Vagina (tissue), 2 donors: Measurements from ENCODE around the gene DVL1. TPM values are rescaled to one million over a fixed set of nuclear protein-coding genes. Genes with fewer than 3 reads are reported as not detected.

Experiments
- DNase-seq, 2 donors: peaks; one replicate each; pipeline ENCODE4 v3.0.0-alpha.2; 2017; ENCODE audit errors: extremely low spot score in 2 of 2
- H3K27ac ChIP-seq: fragments of 200-600 bp; sonication (generic); one replicate; pipeline ENCODE4 v1.5.1; 2019
- H3K27me3 ChIP-seq: fragments of 200-600 bp; sonication (generic); one replicate; pipeline ENCODE4 v1.5.1; 2019
- H3K36me3 ChIP-seq, 2 donors: fragments of 200-600 bp; sonication (generic); one replicate each; pipeline ENCODE4 v1.5.1; 2017 to 2019
- H3K4me1 ChIP-seq: fragments of 200-600 bp; sonication (generic); one replicate; pipeline ENCODE4 v1.5.1; 2019
- H3K4me3 ChIP-seq, 2 donors: fragments of 200-600 bp; sonication (generic); 1 replicate in 1 of 2; 2 replicates in 1 of 2; pipeline ENCODE4 v1.5.1; 2016 to 2019
- H3K9me3 ChIP-seq: fragments of 200-600 bp; sonication (generic); one replicate; pipeline ENCODE4 v1.5.1; 2019
- POLR2A ChIP-seq, 2 donors: fragments of 450-650 bp; IDR thresholded peaks; one replicate each; pipeline ENCODE4 v1.6.1; 2017; ENCODE audit warnings: antibody characterized with exemption in 2 of 2, mild to moderate bottlenecking in 2 of 2, moderate library complexity in 2 of 2
- POLR2AphosphoS5 ChIP-seq, 2 donors: sonication (generic); formaldehyde crosslinking; IDR thresholded peaks; one replicate each; pipeline ENCODE4 v1.9.0; 2017; ENCODE audit warnings: antibody characterized with exemption in 2 of 2, mild to moderate bottlenecking in 2 of 2, low read depth in 1 of 2; ENCODE audit not compliant: insufficient read depth in 1 of 2
- intact Hi-C: fragments of 100-400 bp; cut with DNase I; formaldehyde crosslinking; loops from one replicate; pipeline ENCODE4 v1.15.1; 2023
- total RNA-seq: library from RNA; depleted of rRNA; stranded (reverse); fragments of >200 nt; gene quantifications from one replicate; pipeline ENCODE4 v1.2.3, GENCODE V29; 2016
- TF ChIP-seq, protein P1 (sequence below), 3 experiments: fragments of 450-650 bp in 2 of 3; fragments of 200-600 bp in 1 of 3; sonication (generic) in 1 of 3; IDR thresholded peaks; one replicate each; pipeline ENCODE4 v1.5.1; 2017 to 2019; ENCODE audit warnings: antibody characterized with exemption in 3 of 3, mild to moderate bottlenecking in 2 of 3, moderate library complexity in 2 of 3

DVL1 gene
- total RNA-seq, 1 donor from 2014 or later, result 72.4 TPM

DNA sequence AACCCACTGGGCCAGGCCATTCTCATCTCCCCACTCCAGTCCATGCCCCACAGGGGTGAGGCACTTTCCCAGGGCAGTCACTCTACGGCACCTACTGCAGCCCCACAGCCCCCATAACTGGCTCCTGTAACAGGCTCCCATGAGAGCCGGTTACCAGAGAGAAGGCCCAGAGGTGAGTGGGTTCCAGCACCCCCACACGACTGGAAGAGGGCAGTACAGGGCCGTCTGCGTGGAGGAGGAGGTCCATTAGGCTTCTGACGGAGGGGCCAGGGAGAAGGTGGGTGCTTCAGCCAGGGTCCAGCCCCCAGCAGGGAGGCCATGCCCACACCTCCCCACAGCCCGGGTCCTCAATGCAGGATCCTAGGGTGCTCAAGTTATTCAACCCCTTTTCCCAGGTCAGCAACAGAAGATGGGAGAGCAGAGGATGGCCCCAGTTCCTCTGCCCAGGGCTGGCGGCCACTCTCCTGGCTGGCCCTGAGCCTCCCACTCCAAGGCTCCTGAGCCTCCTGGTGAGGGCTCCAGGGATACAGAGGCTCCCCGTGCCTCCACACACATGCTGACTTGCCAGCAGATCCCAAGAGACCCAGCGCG lies 43.1 kb downstream of the DVL1 start:
- H3K9me3 ChIP-seq, result no peaks in the 10 kb centered on the region
- H3K27ac ChIP-seq, result peak overlapping the region; percentile 91
- TF ChIP-seq, protein P1, sequence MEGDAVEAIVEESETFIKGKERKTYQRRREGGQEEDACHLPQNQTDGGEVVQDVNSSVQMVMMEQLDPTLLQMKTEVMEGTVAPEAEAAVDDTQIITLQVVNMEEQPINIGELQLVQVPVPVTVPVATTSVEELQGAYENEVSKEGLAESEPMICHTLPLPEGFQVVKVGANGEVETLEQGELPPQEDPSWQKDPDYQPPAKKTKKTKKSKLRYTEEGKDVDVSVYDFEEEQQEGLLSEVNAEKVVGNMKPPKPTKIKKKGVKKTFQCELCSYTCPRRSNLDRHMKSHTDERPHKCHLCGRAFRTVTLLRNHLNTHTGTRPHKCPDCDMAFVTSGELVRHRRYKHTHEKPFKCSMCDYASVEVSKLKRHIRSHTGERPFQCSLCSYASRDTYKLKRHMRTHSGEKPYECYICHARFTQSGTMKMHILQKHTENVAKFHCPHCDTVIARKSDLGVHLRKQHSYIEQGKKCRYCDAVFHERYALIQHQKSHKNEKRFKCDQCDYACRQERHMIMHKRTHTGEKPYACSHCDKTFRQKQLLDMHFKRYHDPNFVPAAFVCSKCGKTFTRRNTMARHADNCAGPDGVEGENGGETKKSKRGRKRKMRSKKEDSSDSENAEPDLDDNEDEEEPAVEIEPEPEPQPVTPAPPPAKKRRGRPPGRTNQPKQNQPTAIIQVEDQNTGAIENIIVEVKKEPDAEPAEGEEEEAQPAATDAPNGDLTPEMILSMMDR (IDR thresholded peaks at IDR 0.05), result no peak
- DNase-seq, result no peak
- intact Hi-C loops, result loop anchor here (5.0 kb wide), 1 partner anchor 41 kb away; the partner anchor contains the start of gene DVL1
- peaks cover 0 to 2% of the 10 kb centered on the region in 2 donors for H3K36me3 ChIP-seq
- no peaks in the 10 kb centered on the region for H3K27me3 ChIP-seq
- peaks cover 77% of the 10 kb centered on the region for H3K4me1 ChIP-seq
- peak overlapping the region; percentile 95 to 97 for H3K4me3 ChIP-seq

DNA sequence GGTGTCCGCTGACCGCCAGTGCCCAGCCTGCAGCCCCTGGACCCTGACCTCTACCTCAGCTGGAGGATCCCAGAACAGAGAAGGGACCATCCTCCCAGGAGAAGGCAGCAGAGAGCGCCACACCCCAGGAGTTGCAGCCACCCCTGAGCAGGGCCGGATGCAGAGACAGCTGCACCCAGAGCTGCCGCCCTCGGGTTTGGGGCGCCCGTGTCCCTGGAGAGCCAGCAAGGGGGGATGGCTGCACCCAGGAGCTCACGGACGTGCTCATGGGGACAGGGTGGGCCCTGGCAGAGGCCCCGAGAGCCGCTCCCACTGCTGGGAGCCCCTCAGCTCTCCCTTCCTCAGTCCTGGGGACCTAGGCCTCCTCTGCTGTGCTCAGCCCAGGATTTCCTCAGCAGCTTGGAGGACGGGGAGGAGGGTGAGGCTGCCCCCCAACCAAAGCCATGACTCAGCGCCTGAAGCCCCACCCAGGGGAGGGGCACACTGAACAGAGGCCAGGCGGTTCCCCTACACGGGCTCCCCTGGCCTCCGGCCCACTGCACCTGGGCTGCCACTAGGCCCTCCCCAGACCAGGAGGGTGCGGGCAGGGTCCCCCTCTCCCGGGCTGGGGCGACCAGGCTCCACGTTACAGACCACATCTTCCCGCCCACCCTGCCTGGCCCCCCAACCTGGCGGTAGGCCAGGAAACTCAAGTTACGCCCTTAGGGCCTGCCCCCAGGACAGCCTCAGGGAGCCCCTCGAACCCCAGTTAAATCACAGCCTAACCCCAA lies 43.7 kb downstream of the DVL1 start:
- Histone ChIP-seq H3K4me3 (peak overlapping the region; percentile 95 to 97), H3K4me1 (peaks cover 77% of the 10 kb centered on the region), H3K27me3 (no peaks in the 10 kb centered on the region), H3K27ac (peak overlapping the region; percentile 91), H3K36me3 (no peaks in the 10 kb centered on the region), H3K9me3 (no peaks in the 10 kb centered on the region)
- no peak for DNase-seq
- intact Hi-C loops, result loop anchor here (5.0 kb wide), 1 partner anchor 42 kb away; the partner anchor contains the start of gene DVL1
- TF ChIP-seq POLR2AphosphoS5 (IDR thresholded peaks at IDR 0.05; ENCODE audit: insufficient read depth in 1 of 2, low read depth in 1 of 2) (peak; percentile 45 to 51), POLR2A (IDR thresholded peaks at IDR 0.05) (peak in 1 of 2 donors; percentile 30)
- TF ChIP-seq, protein P1 (IDR thresholded peaks at IDR 0.05), result no peak

DNA sequence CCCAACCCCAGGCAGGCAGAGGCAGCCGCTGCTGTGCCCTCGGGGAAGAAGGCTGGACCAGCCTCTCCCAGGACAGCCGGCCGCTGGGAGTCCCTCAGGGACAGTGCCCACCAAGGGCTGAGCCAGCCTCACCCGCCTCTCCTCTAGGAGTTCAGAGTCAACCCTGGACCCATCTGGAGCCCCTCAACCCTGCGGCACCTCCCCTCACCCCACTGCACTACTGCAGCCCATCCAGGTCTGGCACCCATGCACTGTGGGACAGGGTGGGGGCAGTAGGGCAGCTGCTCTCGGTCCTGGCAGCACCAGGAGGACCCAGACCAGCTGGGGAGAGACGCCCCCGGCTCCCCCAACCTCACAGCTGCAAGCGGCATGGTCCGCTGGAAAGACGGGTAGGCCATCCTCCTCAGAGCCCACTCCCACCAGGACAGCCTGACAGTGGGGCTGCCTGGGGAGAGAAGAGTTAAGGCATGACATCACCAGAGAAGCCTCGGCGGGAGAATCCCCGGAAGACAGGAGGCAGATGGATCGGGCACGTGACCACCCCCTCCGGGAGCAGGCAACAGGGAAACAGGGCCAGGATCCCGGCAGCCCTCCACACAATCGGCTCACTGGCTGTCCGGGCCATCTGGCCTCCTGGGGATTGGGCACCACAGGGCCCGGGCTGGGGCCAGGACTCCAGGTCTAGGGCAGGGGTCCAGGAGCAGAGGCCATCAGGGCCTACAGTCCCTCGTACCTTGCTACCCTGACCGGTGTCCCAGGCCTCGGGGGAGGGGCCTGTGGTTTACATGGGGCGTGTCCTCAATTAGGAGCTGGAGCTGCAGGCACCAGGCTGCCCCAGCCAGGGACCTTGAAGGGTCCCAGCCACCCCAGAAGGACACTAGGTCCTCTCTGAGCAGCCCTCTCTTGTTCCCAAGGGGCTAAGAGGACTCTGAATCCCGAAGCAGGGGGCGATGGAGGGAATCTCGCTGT lies 44.6 kb downstream of the DVL1 start:
- intact Hi-C loops, result loop anchor here (5.0 kb wide), 1 partner anchor 43 kb away; the partner anchor contains the start of gene DVL1
- Histone ChIP-seq H3K4me1 (peaks cover 68% of the 10 kb centered on the region), H3K9me3 (no peaks in the 10 kb centered on the region), H3K36me3 (no peaks in the 10 kb centered on the region), H3K27me3 (no peaks in the 10 kb centered on the region), H3K27ac (peak overlapping the region; percentile 91), H3K4me3 (peak overlapping the region; percentile 95 to 97)
- TF ChIP-seq, protein P1 (IDR thresholded peaks at IDR 0.05), result no peak
- TF ChIP-seq POLR2A (IDR thresholded peaks at IDR 0.05), result no peak
- peak; percentile 86 to 87 for TF ChIP-seq POLR2AphosphoS5 (IDR thresholded peaks at IDR 0.05; ENCODE audit: insufficient read depth in 1 of 2, low read depth in 1 of 2)
- DNase-seq, result no peak

DNA sequence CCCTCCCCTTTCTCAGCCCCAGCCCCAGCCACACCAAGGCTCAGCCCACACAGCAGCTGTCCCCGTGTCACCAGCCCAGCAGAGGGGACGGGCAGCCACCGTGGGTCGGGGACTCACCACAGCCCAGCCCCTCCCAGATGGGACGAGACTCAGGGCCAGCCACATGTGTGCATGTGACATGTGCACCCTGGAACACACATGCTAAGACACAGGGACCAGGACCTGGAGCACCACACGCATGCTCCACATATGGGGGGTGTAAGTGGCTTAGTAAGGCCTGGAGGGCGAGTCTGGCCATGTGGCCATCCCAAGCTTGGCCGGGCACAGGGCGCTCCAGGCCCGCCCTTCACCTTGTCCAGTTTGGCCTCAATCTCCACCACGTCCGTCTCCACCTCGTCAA lies 45.5 kb downstream of the DVL1 start:
- Histone ChIP-seq H3K27ac (peak overlapping the region; percentile 91), H3K4me1 (peaks cover 59% of the 10 kb centered on the region), H3K4me3 (peak overlapping the region; percentile 95 to 97), H3K9me3 (no peaks in the 10 kb centered on the region), H3K27me3 (no peaks in the 10 kb centered on the region), H3K36me3 (no peaks in the 10 kb centered on the region)
- TF ChIP-seq POLR2A (IDR thresholded peaks at IDR 0.05), result no peak
- TF ChIP-seq POLR2AphosphoS5 (IDR thresholded peaks at IDR 0.05; ENCODE audit: insufficient read depth in 1 of 2, low read depth in 1 of 2), result no peak
- TF ChIP-seq, protein P1 (IDR thresholded peaks at IDR 0.05), result no peak
- intact Hi-C loops, result no loop called here
- no peak for DNase-seq
